OCI-LY1 (cell line): ENCODE measurements around the gene DEPDC5.

Experiments used
- H2AFZ ChIP-seq: fragments of 200-600 bp; sonication (generic), shearing (Covaris generic); 2 replicates; pipeline ENCODE4 v1.6.0; 2014; ENCODE audit warnings: antibody characterized with exemption, mild to moderate bottlenecking, low read length
- H3F3A ChIP-seq: fragments of 200-600 bp; sonication (generic), shearing (Covaris generic); 2 replicates; pipeline ENCODE4 v1.6.0; 2014; ENCODE audit warnings: mild to moderate bottlenecking, antibody characterized with exemption, low read length, moderate library complexity; ENCODE audit not compliant: insufficient read depth
- H3K27ac ChIP-seq: fragments of 200-600 bp; sonication (generic); 2 replicates; pipeline ENCODE4 v1.5.1; 2014; ENCODE audit warnings: low read length, mixed run types, mild to moderate bottlenecking, low read depth; ENCODE audit not compliant: poor library complexity, severe bottlenecking
- H3K27me3 ChIP-seq: fragments of 200-600 bp; sonication (generic); 2 replicates; pipeline ENCODE4 v1.6.0; 2014; ENCODE audit warnings: antibody characterized with exemption, mild to moderate bottlenecking, low read length, moderate library complexity; ENCODE audit not compliant: insufficient read depth
- H3K36me3 ChIP-seq: fragments of 200-600 bp; sonication (generic); 2 replicates; pipeline ENCODE4 v1.6.1; 2014; ENCODE audit warnings: mild to moderate bottlenecking, antibody characterized with exemption, low read length, moderate library complexity, mixed read lengths; ENCODE audit not compliant: insufficient read depth
- H3K4me1 ChIP-seq: fragments of 200-600 bp; sonication (generic); 2 replicates; pipeline ENCODE4 v1.5.1; 2014; ENCODE audit warnings: mild to moderate bottlenecking, low read length, moderate library complexity; ENCODE audit not compliant: insufficient read depth, severe bottlenecking
- H3K4me2 ChIP-seq: fragments of 200-600 bp; sonication (generic), shearing (Covaris generic); 2 replicates; pipeline ENCODE4 v1.6.1; 2014; ENCODE audit warnings: low read length
- H3K4me3 ChIP-seq: fragments of 200-600 bp; sonication (generic); 2 replicates; pipeline ENCODE4 v1.5.1; 2014; ENCODE audit warnings: low read length, low read depth, mild to moderate bottlenecking, mixed read lengths; ENCODE audit not compliant: poor library complexity, severe bottlenecking
- H3K79me2 ChIP-seq: fragments of 200-600 bp; shearing (Covaris generic); 2 replicates; pipeline ENCODE4 v1.6.1; 2016; ENCODE audit warnings: mixed run types, low read length, mixed read lengths; ENCODE audit not compliant: insufficient read depth
- H3K9ac ChIP-seq: fragments of 200-600 bp; sonication (generic), shearing (Covaris generic); 2 replicates; pipeline ENCODE4 v1.6.1; 2014; ENCODE audit warnings: mild to moderate bottlenecking, low read length, mixed read lengths
- H3K9me2 ChIP-seq: fragments of 200-600 bp; sonication (generic), shearing (Covaris generic); 2 replicates; pipeline ENCODE4 v1.6.1; 2014; ENCODE audit warnings: low read depth, mild to moderate bottlenecking, low read length, mixed read lengths
- H3K9me3 ChIP-seq: fragments of 200-600 bp; shearing (Covaris generic); 2 replicates; pipeline ENCODE4 v1.6.1; 2014; ENCODE audit warnings: low read length, mixed read lengths
- H4K20me1 ChIP-seq: fragments of 200-600 bp; sonication (generic), shearing (Covaris generic); 2 replicates; pipeline ENCODE4 v1.6.0; 2016; ENCODE audit warnings: mild to moderate bottlenecking, low read length; ENCODE audit not compliant: insufficient read depth
- CTCF ChIP-seq: fragments of 200-600 bp; sonication (generic), shearing (Covaris generic); IDR thresholded peaks from 2 replicates; pipeline ENCODE4 v1.5.1; 2017; ENCODE audit warnings: mild to moderate bottlenecking, antibody characterized with exemption, low read length, moderate library complexity, mixed read lengths
- EZH2 ChIP-seq: fragments of 200-600 bp; sonication (generic), shearing (Covaris generic); IDR thresholded peaks from 2 replicates; pipeline ENCODE4 v1.8.0; 2017; ENCODE audit warnings: borderline replicate concordance, mixed run types, mild to moderate bottlenecking, antibody characterized with exemption, low read length, moderate library complexity, mixed read lengths

DEPDC5 gene

GRCh38 chr22:31852691-31853421 is 99.0 kb downstream of the DEPDC5 start:
- no peaks in the 10 kb centered on the region for H3K4me1 ChIP-seq
- no peaks in the 10 kb centered on the region for H3K27me3 ChIP-seq

GRCh38 chr22:31853736-31854495 is 100.1 kb downstream of the DEPDC5 start:
- Histone ChIP-seq H3K79me2 (no peaks in the 10 kb centered on the region), H3K4me3 (no peak overlapping the region), H3K27ac (no peak overlapping the region), H2AFZ (no peak overlapping the region), H4K20me1 (no peaks in the 10 kb centered on the region), H3K9me3 (no peaks in the 10 kb centered on the region), H3K4me1 (no peaks in the 10 kb centered on the region), H3K36me3 (peaks cover 56% of the 10 kb centered on the region), H3K27me3 (no peaks in the 10 kb centered on the region), H3F3A (no peaks in the 10 kb centered on the region), H3K9me2 (no peaks in the 10 kb centered on the region), H3K4me2 (no peak overlapping the region), H3K9ac (no peak overlapping the region)
- no peak for TF ChIP-seq EZH2
- no peak for TF ChIP-seq CTCF

More at GRCh38 chr22:31852691-31853421, 99.0 kb downstream of the DEPDC5 start:
- Histone ChIP-seq H3K27ac (no peak overlapping the region), H3K9me3 (no peaks in the 10 kb centered on the region), H3K9ac (no peak overlapping the region), H4K20me1 (no peaks in the 10 kb centered on the region), H3K79me2 (no peaks in the 10 kb centered on the region), H3K4me3 (no peak overlapping the region), H2AFZ (no peak overlapping the region), H3K9me2 (no peaks in the 10 kb centered on the region), H3K4me2 (no peak overlapping the region), H3F3A (no peaks in the 10 kb centered on the region), H3K36me3 (peaks cover 64% of the 10 kb centered on the region)
- TF ChIP-seq CTCF: no peak
- TF ChIP-seq EZH2: no peak

GRCh38 chr22:31857247-31857646 is 103.4 kb downstream of the DEPDC5 start:
- no peaks in the 10 kb centered on the region for H4K20me1 ChIP-seq
- H3K27ac ChIP-seq: no peak overlapping the region
- no peak overlapping the region for H3K9ac ChIP-seq
- no peaks in the 10 kb centered on the region for H3K9me3 ChIP-seq
- TF ChIP-seq EZH2: no peak
- TF ChIP-seq CTCF: no peak
- H3K27me3 ChIP-seq: no peaks in the 10 kb centered on the region
- H3K4me1 ChIP-seq: no peaks in the 10 kb centered on the region
- H3F3A ChIP-seq: no peaks in the 10 kb centered on the region
- H3K4me3 ChIP-seq: no peak overlapping the region
- no peak overlapping the region for H3K4me2 ChIP-seq
- H3K79me2 ChIP-seq: no peaks in the 10 kb centered on the region
- peaks cover 56% of the 10 kb centered on the region for H3K36me3 ChIP-seq
- H3K9me2 ChIP-seq: no peaks in the 10 kb centered on the region
- no peak overlapping the region for H2AFZ ChIP-seq
